Measurements from ENCODE around the gene EEPD1.

DNA sequence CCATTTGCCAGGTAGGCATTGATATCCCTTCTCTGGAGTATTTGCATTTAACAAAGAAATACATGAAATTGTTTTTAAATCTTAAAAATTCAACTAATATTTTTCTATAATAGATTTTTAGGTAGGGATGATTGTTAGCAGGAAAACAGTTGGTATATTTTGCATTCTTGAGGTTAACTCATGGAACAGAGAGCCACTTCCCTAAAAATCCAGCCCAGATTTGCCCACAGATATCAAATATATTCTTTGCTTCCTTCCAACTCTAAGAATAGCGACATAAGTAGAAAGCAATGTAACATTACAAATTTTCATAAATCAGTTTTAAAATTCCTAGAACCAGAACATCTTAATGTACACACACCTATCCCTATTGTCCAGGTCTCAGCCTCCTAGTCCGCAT is 191.6 kb downstream of the EEPD1 start:
- TF ChIP-seq CTBP1 (IDR thresholded peaks at IDR 0.05; ENCODE audit: borderline replicate concordance) (no peak), FOXM1 (IDR thresholded peaks at IDR 0.05; ENCODE audit: borderline replicate concordance) (no peak), SUZ12 (IDR thresholded peaks at IDR 0.05) (no peak), BHLHE40 (IDR thresholded peaks at IDR 0.05; ENCODE audit: borderline replicate concordance) (no peak), LEF1 (IDR thresholded peaks at IDR 0.05; ENCODE audit: borderline replicate concordance) (no peak), NFRKB (IDR thresholded peaks at IDR 0.05) (no peak), L3MBTL2 (conservative IDR thresholded peaks at IDR 0.05) (no peak), ELF4 (IDR thresholded peaks at IDR 0.05) (no peak), SP1 (IDR thresholded peaks at IDR 0.05) (no peak), ZNF384 (IDR thresholded peaks at IDR 0.05) (no peak), TARDBP (IDR thresholded peaks at IDR 0.05) (no peak)

Measured in HEK293T (cell line).